Heart left ventricle (tissue), 13 donors: ENCODE data around the gene KRT4.

Source experiments
- POLR2A ChIP-seq, 2 donors: fragments of 450-650 bp; IDR thresholded peaks; one replicate each; pipeline ENCODE4 v1.6.1; 2017; ENCODE audit warnings: antibody characterized with exemption in 2 of 2, mild to moderate bottlenecking in 2 of 2, moderate library complexity in 2 of 2
- TF ChIP-seq, protein P1 (sequence below), 12 donors: fragments of 200-600 bp; sonication (generic) in 4 of 12; IDR thresholded peaks; one replicate each; pipeline versions ENCODE4 v1.5.0 to v1.8.0; 2018 to 2022; ENCODE audit warnings: antibody characterized with exemption in 12 of 12, mild to moderate bottlenecking in 5 of 12
- donor health status: ischemic (EF 13 %, LVEDD 7.1; RV severe dilation, severe dysfunction).
- donor health status: DM: no; HTN: yes; CAD: no.
- donor health status: DM: no; HTN: no; CAD: no.
- donor health status: ischemic (EF 25% LVEDD 6.9; RV normal size, moderate dysfunction).
- donor health status: ischemic (EF 25% LVEDD 5.7; RV mildly dilated, moderate dysfunction).
- donor health status: ischemic (EF 35%, LVEDD 5.7; RV mildly dilated, moderate dysfunction).
- donor health status: nonischemic (EF 11% LVEDD 7.7; RV severe dilation, severe dysfunction).
- donor health status: DM: yes; HTN: yes; CAD: no.
- donor health status: PGD.
- donor health status: ischemic (EF 29% LVEDD 5.4; RV normal size, mild dysfunction).
- donor health status: nonischemic (EF 23%, LVEDD 6.1; RV moderate dilation, normal function).

DNA sequence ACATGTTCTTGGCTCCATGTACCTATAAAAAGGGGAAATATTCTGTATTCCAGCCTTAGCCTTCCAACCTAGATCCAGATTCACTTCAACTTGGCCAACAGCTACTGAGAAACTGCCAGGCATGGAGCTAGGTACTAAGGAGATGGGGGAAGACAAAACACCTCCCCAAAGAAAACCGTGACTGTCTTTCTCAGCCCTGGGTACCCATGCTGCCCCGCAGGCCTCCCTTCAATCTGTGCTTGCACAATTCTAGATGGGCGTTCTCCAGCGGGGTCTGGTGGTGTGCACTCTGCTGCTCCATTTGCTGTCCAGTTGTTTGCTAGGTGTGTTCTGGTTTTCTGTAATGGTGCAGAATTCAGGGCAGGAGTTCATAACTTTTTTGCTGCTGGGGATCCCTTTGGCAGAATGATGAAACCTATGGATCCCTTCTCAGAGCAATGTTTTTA lies 817 bp upstream of the KRT4 start:
- no peak for TF ChIP-seq POLR2A (IDR thresholded peaks at IDR 0.05)
- TF ChIP-seq, protein P1, sequence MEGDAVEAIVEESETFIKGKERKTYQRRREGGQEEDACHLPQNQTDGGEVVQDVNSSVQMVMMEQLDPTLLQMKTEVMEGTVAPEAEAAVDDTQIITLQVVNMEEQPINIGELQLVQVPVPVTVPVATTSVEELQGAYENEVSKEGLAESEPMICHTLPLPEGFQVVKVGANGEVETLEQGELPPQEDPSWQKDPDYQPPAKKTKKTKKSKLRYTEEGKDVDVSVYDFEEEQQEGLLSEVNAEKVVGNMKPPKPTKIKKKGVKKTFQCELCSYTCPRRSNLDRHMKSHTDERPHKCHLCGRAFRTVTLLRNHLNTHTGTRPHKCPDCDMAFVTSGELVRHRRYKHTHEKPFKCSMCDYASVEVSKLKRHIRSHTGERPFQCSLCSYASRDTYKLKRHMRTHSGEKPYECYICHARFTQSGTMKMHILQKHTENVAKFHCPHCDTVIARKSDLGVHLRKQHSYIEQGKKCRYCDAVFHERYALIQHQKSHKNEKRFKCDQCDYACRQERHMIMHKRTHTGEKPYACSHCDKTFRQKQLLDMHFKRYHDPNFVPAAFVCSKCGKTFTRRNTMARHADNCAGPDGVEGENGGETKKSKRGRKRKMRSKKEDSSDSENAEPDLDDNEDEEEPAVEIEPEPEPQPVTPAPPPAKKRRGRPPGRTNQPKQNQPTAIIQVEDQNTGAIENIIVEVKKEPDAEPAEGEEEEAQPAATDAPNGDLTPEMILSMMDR (IDR thresholded peaks at IDR 0.05), result no peak
